K562 (cell line): ENCODE measurements around the gene EPB42. TPM values are rescaled to one million over a fixed set of nuclear protein-coding genes. Genes with fewer than 3 reads are reported as not detected.

Experiments
- ATAC-seq: fragments of 200-7000 bp; cut with Tn5 transposase; 3 replicates; pipeline ENCODE4 v1.9.1; 2020; ENCODE audit warnings: moderate library complexity
- BruUV-seq: library from RNA; stranded (reverse); fragments of 400-500 nt; replicated peaks from 2 replicates; lab custom pipeline; 2021; lab: Mats Ljungman, UMichigan
- CTCF ChIA-PET: fragments of 300-600 bp; formaldehyde crosslinking; extraction: SDS; loops from one replicate; lab custom pipeline; 2021; ENCODE audit warnings: low intra/inter-chr PET ratio; lab: Yijun Ruan, JAX
- POLR2A ChIA-PET: fragments of 300-600, 350-650 bp; sonication (Branson Sonifier 250); formaldehyde crosslinking; extraction: SDS; loops from one replicate; lab custom pipeline; 2021; ENCODE audit warnings: antibody characterized with exemption, inconsistent platforms; lab: Yijun Ruan, JAX
- DNase-seq, 4 experiments: peaks; one replicate each; pipeline versions ENCODE4 v3.0.0 to v3.0.0-alpha.2; 2011 to 2018; ENCODE audit warnings: low spot score in 3 of 4, mixed read lengths in 3 of 4; ENCODE audit errors: extremely low read depth in 1 of 4
- FAIRE-seq: peaks from 2 replicates; lab custom pipeline; 2011; peaks lifted over from hg19 to GRCh38; lab: Jason Lieb, UNC
- H2AFZ ChIP-seq: 2 replicates; pipeline ENCODE4 v1.6.0; 2011; ENCODE audit warnings: low read depth, low read length, control low read depth, inconsistent platforms
- H3K27ac ChIP-seq: fragments of 200-600 bp; 3 replicates; pipeline ENCODE4 v1.8.0; 2011; ENCODE audit warnings: low read depth, mild to moderate bottlenecking, control low read depth, inconsistent platforms, low read length, moderate library complexity, mixed read lengths; ENCODE audit errors: extremely low read depth
- H3K27me3 ChIP-seq, 2 experiments: fragments of 300-600 bp in 1 of 2; 2 replicates in 1 of 2; 3 replicates in 1 of 2; pipeline versions ENCODE4 v1.6.0 to v1.8.0; 2011; ENCODE audit warnings: inconsistent platforms in 2 of 2, low read length in 2 of 2, mild to moderate bottlenecking in 1 of 2, mixed read lengths in 1 of 2, moderate library complexity in 1 of 2; ENCODE audit not compliant: control insufficient read depth in 2 of 2, insufficient read depth in 2 of 2
- H3K36me3 ChIP-seq: fragments of 300-600 bp; 3 replicates; pipeline ENCODE4 v1.8.0; 2011; ENCODE audit warnings: mild to moderate bottlenecking, low read length, inconsistent platforms; ENCODE audit not compliant: control insufficient read depth, insufficient read depth
- H3K4me1 ChIP-seq, 2 experiments: fragments of 200-600 bp in 1 of 2; replicated peaks in 1 of 2; 2 replicates in 1 of 2; 3 replicates in 1 of 2; pipeline versions ENCODE4 v1.5.1 to v1.8.0; 2011; ENCODE audit warnings: inconsistent platforms in 2 of 2, low read length in 2 of 2, mild to moderate bottlenecking in 1 of 2, mixed read lengths in 1 of 2, moderate library complexity in 1 of 2; ENCODE audit not compliant: control insufficient read depth in 2 of 2, insufficient read depth in 2 of 2
- H3K4me2 ChIP-seq: 2 replicates; pipeline ENCODE4 v1.6.1; 2011; ENCODE audit warnings: low read length, control low read depth, inconsistent platforms, mixed read lengths; ENCODE audit not compliant: insufficient read depth
- H3K4me3 ChIP-seq: fragments of 200-600 bp; sonication (generic), shearing (Covaris generic); 2 replicates; pipeline ENCODE4 v1.5.1; 2016; ENCODE audit warnings: control low read depth, inconsistent platforms
- H3K79me2 ChIP-seq: fragments of 200-600 bp; 3 replicates; pipeline ENCODE4 v1.8.0; 2011; ENCODE audit warnings: low read length, inconsistent platforms; ENCODE audit not compliant: control insufficient read depth, insufficient read depth
- H3K9ac ChIP-seq, 2 experiments: 2 replicates each; pipeline versions ENCODE4 v1.6.0 to v1.6.1; 2011; ENCODE audit warnings: low read depth in 2 of 2, low read length in 2 of 2, control low read depth in 1 of 2, inconsistent platforms in 1 of 2, mild to moderate bottlenecking in 1 of 2, mixed read lengths in 1 of 2; ENCODE audit not compliant: insufficient read depth in 1 of 2
- H3K9me1 ChIP-seq: one replicate; pipeline ENCODE4 v1.6.0; 2011; ENCODE audit warnings: inconsistent platforms, mild to moderate bottlenecking, low read length, moderate library complexity; ENCODE audit not compliant: control insufficient read depth, insufficient read depth
- H3K9me3 ChIP-seq: replicated peaks from 2 replicates; pipeline ENCODE4 v1.5.1; 2011; ENCODE audit warnings: low read depth, low read length, inconsistent platforms; ENCODE audit not compliant: control insufficient read depth, insufficient read depth
- H4K20me1 ChIP-seq: replicated peaks from 2 replicates; pipeline ENCODE4 v1.6.1; 2011; ENCODE audit warnings: low read length, inconsistent platforms, mixed read lengths; ENCODE audit not compliant: control insufficient read depth, insufficient read depth
- CREM ChIP-seq: IDR thresholded peaks from 2 replicates; pipeline ENCODE4 v1.6.1; 2014; ENCODE audit warnings: antibody characterized with exemption, low read depth
- L3MBTL2 ChIP-seq: fragments of 450-650 bp; IDR thresholded peaks from 2 replicates; pipeline ENCODE4 v1.6.1; 2016; ENCODE audit warnings: mild to moderate bottlenecking, moderate library complexity
- MXD1 ChIP-seq: fragments of 250-450 bp; sonication (Bioruptor Pico); IDR thresholded peaks from 2 replicates; pipeline ENCODE4 v1.8.0; 2021; ENCODE audit warnings: borderline replicate concordance, mild to moderate bottlenecking, moderate library complexity; ENCODE audit not compliant: poor library complexity, severe bottlenecking
- RNF2 ChIP-seq: sonication (generic); IDR thresholded peaks from 2 replicates; pipeline ENCODE4 v1.6.1; 2016
- TFAP4 ChIP-seq: sonication (generic); formaldehyde crosslinking; IDR thresholded peaks from 2 replicates; pipeline ENCODE4 v1.8.0; 2022; ENCODE audit warnings: missing genetic modification reagents, mild to moderate bottlenecking, moderate library complexity, borderline replicate concordance
- ZNF586 ChIP-seq: fragments of 450-650 bp; formaldehyde crosslinking; conservative IDR thresholded peaks from 2 replicates; pipeline ENCODE4 v1.4.0; 2020; ENCODE audit warnings: mild to moderate bottlenecking, moderate library complexity
- WGBS: fragments of 100-300 bp; shearing (Covaris generic); methylation state at CpG from one replicate; pipeline ENCODE4 v1.1.6; 2016; ENCODE audit warnings: low coverage, mixed read lengths; ENCODE audit not compliant: insufficient coverage; ENCODE audit errors: missing lambda C conversion rate; 5-methylcytosine and 5-hydroxymethylcytosine counted together
- in situ Hi-C: fragments of 300-500 bp; cut with MboI; formaldehyde crosslinking; loops from 4 replicates; pipeline ENCODE4 v1.15.0; 2018; ENCODE audit warnings: inconsistent platforms, mixed read lengths
- intact Hi-C: fragments of 100-400 bp; cut with micrococcal nuclease; formaldehyde crosslinking; loops from 2 replicates; pipeline ENCODE4 v1.14.2; 2022
- polyA plus RNA-seq, 8 experiments: library from polyadenylated mRNA; depleted of rRNA in 4 of 8; stranded (reverse) in 5 of 8; unstranded in 3 of 8; fragments of >200 nt; fragmentation: Nextera tagmentation in 2 of 8; fragmentation: Illumina TruSeq in 1 of 8; extraction: Ambion mirVana in 2 of 8; extraction: Trizol in 1 of 8; gene quantifications; 2 replicates each; pipeline versions ENCODE4 v1.2.1 to v1.2.3, GENCODE V29; 2011 to 2014; ENCODE audit warnings: inconsistent platforms in 1 of 8, missing spikeins in 1 of 8
- total RNA-seq, 7 experiments: library from RNA; depleted of rRNA in 6 of 7; stranded (reverse); fragments of >200 nt in 6 of 7; fragmentation: Illumina TruSeq in 2 of 7; extraction: Trizol in 2 of 7; gene quantifications; 2 replicates each; pipeline versions ENCODE4 v1.2.1 to v1.2.3, GENCODE V29; 2011 to 2021; ENCODE audit warnings: low replicate concordance in 1 of 7

The EPB42 gene
- total and polyA plus RNA-seq, 9 of the 15 experiments (the other 6 are each of a cell fraction or from before 2014, with no cell fraction given), result 0.38 to 2.3 (median 1.4) TPM

- in situ Hi-C loops, result no loop called here
- no peak for ATAC-seq
- BruUV-seq, result no TSS peak
Measured at GRCh38 chr15:43241100-43241499, 20.3 kb upstream of the EPB42 start.

More at GRCh38 chr15:43241100-43241499, 20.3 kb upstream of the EPB42 start:
- DNase-seq (no peak), FAIRE-seq (no peak)
- no peak overlapping the region for H3K27ac ChIP-seq
- H2AFZ ChIP-seq, result no peak overlapping the region
- CTCF ChIA-PET, result no interaction called here
- no peaks in the 10 kb centered on the region for H3K9me3 ChIP-seq
- H3K4me3 ChIP-seq, result no peak overlapping the region
- H3K4me1 ChIP-seq, result peaks cover 12 to 17% of the 10 kb centered on the region in 2 experiments
- no peaks in the 10 kb centered on the region for H4K20me1 ChIP-seq
- H3K36me3 ChIP-seq, result no peaks in the 10 kb centered on the region
- POLR2A ChIA-PET, result interaction anchor here (0.6 to 1.2 kb wide), 5 partner anchors 9 to 19 kb away, joined by 3 to 8 read pairs (median 3); no protein-coding TSS in a partner anchor
- H3K9me1 ChIP-seq, result no peaks in the 10 kb centered on the region
- H3K4me2 ChIP-seq, result no peak overlapping the region
- intact Hi-C loops, result no loop called here
- no peaks in the 10 kb centered on the region for H3K27me3 ChIP-seq
- 83% methylated on average over 1 of the region's 1 CpG for WGBS
- H3K79me2 ChIP-seq, result no peaks in the 10 kb centered on the region
- no peak for TF ChIP-seq TFAP4
- TF ChIP-seq MXD1 (CRISPR knock-in tag), result no peak
- TF ChIP-seq CREM, result no peak
- TF ChIP-seq L3MBTL2, result no peak
- no peak for TF ChIP-seq ZNF586
- TF ChIP-seq RNF2, result no peak
- TF ChIP-seq, all 486 proteins: peak for 0
- H3K9ac ChIP-seq, result no peak overlapping the region
